ENCODE results near the gene THOC1. TPM values are rescaled to one million over a fixed set of nuclear protein-coding genes. Genes with fewer than 3 reads are reported as not detected.

THOC1 gene
- total RNA-seq, 1 donor from 2014 or later: 10.2 TPM

GRCh38 chr18:217532-218336 lies 50.1 kb downstream of the THOC1 start:
- DNase-seq: no peak
- intact Hi-C loops (cut with micrococcal nuclease): no loop called here
- Histone ChIP-seq H3K27ac (replicated peaks) (no peak overlapping the region), H3K36me3 (peaks cover 80% of the 10 kb centered on the region), H3K4me1 (no peaks in the 10 kb centered on the region), H3K4me3 (no peak overlapping the region), H3K27me3 (ENCODE audit: low read depth) (no peaks in the 10 kb centered on the region), H3K9me3 (replicated peaks) (no peaks in the 10 kb centered on the region)
- no peak for TF ChIP-seq CTCF (IDR thresholded peaks at IDR 0.05; ENCODE audit: borderline replicate concordance)

GRCh38 chr18:215448-216010 lies 52.3 kb downstream of the THOC1 start:
- Histone ChIP-seq H3K27ac (replicated peaks) (no peak overlapping the region), H3K36me3 (peaks cover 86% of the 10 kb centered on the region), H3K4me1 (no peaks in the 10 kb centered on the region), H3K9me3 (replicated peaks) (no peaks in the 10 kb centered on the region), H3K4me3 (no peak overlapping the region), H3K27me3 (ENCODE audit: low read depth) (no peaks in the 10 kb centered on the region)
- TF ChIP-seq CTCF (IDR thresholded peaks at IDR 0.05; ENCODE audit: borderline replicate concordance): no peak
- intact Hi-C loops (cut with micrococcal nuclease): no loop called here
- no peak for DNase-seq

- intact Hi-C loops (cut with micrococcal nuclease): no loop called here
- no peak for DNase-seq
- Histone ChIP-seq H3K27ac (replicated peaks) (no peak overlapping the region), H3K4me1 (no peaks in the 10 kb centered on the region), H3K36me3 (peaks cover 92% of the 10 kb centered on the region), H3K4me3 (no peak overlapping the region), H3K9me3 (replicated peaks) (no peaks in the 10 kb centered on the region), H3K27me3 (ENCODE audit: low read depth) (no peaks in the 10 kb centered on the region)
- TF ChIP-seq CTCF (IDR thresholded peaks at IDR 0.05; ENCODE audit: borderline replicate concordance): no peak
Measured at GRCh38 chr18:213966-214365, 53.9 kb downstream of the THOC1 start.

- no peak for TF ChIP-seq CTCF (IDR thresholded peaks at IDR 0.05; ENCODE audit: borderline replicate concordance)
- Histone ChIP-seq H3K4me1 (no peaks in the 10 kb centered on the region), H3K36me3 (peaks cover 92% of the 10 kb centered on the region), H3K27me3 (ENCODE audit: low read depth) (no peaks in the 10 kb centered on the region), H3K27ac (replicated peaks) (no peak overlapping the region), H3K4me3 (no peak overlapping the region), H3K9me3 (replicated peaks) (no peaks in the 10 kb centered on the region)
- DNase-seq: no peak
- intact Hi-C loops (cut with micrococcal nuclease): no loop called here
Measured at GRCh38 chr18:213505-213904, 54.3 kb downstream of the THOC1 start.

GRCh38 chr18:212780-213179 lies 55.1 kb downstream of the THOC1 start:
- Histone ChIP-seq H3K36me3 (peaks cover 87% of the 10 kb centered on the region), H3K9me3 (replicated peaks) (no peaks in the 10 kb centered on the region), H3K4me3 (no peak overlapping the region), H3K27ac (replicated peaks) (no peak overlapping the region), H3K27me3 (ENCODE audit: low read depth) (no peaks in the 10 kb centered on the region), H3K4me1 (no peaks in the 10 kb centered on the region)
- intact Hi-C loops (cut with micrococcal nuclease): no loop called here
- no peak for DNase-seq
- TF ChIP-seq CTCF (IDR thresholded peaks at IDR 0.05; ENCODE audit: borderline replicate concordance): no peak

All from left ventricle myocardium inferior (tissue), 1 donor.